Thyroid gland (tissue), 4 donors: ENCODE measurements around the gene PRSS21.

ENCODE experiments used
- POLR2A ChIP-seq, 2 donors: fragments of 450-650 bp; IDR thresholded peaks; one replicate each; pipeline ENCODE4 v1.6.1; 2017; ENCODE audit warnings: antibody characterized with exemption in 2 of 2, mild to moderate bottlenecking in 2 of 2, moderate library complexity in 1 of 2
- TF ChIP-seq, protein P1 (sequence below), 6 experiments: fragments of 200-600 bp in 3 of 6; fragments of 450-650 bp in 3 of 6; sonication (generic) in 3 of 6; IDR thresholded peaks; one replicate each; pipeline ENCODE4 v1.5.1; 2016 to 2019; ENCODE audit warnings: antibody characterized with exemption in 6 of 6, mild to moderate bottlenecking in 2 of 6, inconsistent platforms in 1 of 6, moderate library complexity in 1 of 6

DNA sequence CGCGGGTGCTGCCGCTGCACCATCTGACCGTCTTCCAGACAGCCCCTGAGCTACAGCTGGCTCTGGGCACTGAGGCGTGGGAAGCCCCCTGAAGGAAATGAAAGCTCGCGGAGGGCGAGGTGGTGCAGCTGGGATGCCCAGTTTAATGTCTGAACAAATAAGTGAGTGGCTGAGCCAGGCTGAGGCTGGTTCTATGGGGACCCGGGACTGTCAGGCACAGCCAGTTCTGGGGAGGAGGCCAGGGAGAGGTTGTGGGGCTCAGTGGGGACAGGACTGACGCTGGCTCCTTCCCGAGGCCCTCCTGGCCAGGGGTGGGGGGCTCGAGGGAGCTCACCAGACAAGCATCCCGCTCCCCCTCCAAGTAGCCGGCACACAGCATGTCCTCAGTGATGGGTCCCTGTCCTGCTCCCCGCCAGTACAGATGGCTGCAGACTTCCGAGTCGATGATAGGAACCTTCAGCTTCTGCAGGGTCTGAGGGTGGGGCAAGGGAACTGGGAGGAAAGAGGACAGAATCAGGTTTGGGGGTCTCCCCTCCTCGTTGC, 36.6 kb downstream of the PRSS21 start:
- TF ChIP-seq, protein P1, sequence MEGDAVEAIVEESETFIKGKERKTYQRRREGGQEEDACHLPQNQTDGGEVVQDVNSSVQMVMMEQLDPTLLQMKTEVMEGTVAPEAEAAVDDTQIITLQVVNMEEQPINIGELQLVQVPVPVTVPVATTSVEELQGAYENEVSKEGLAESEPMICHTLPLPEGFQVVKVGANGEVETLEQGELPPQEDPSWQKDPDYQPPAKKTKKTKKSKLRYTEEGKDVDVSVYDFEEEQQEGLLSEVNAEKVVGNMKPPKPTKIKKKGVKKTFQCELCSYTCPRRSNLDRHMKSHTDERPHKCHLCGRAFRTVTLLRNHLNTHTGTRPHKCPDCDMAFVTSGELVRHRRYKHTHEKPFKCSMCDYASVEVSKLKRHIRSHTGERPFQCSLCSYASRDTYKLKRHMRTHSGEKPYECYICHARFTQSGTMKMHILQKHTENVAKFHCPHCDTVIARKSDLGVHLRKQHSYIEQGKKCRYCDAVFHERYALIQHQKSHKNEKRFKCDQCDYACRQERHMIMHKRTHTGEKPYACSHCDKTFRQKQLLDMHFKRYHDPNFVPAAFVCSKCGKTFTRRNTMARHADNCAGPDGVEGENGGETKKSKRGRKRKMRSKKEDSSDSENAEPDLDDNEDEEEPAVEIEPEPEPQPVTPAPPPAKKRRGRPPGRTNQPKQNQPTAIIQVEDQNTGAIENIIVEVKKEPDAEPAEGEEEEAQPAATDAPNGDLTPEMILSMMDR (IDR thresholded peaks at IDR 0.05), result no peak
- TF ChIP-seq POLR2A (IDR thresholded peaks at IDR 0.05), result no peak
